IMR-90 (cell line): ENCODE data around the gene CTNNA1. TPM values are rescaled to one million over a fixed set of nuclear protein-coding genes. Genes with fewer than 3 reads are reported as not detected.

ENCODE experiments used
- ATAC-seq: fragments of 200-7000 bp; cut with Tn5 transposase; 2 replicates; pipeline ENCODE4 v1.9.1; 2020; ENCODE audit warnings: low read depth, mild to moderate bottlenecking, moderate library complexity
- BruUV-seq: library from RNA; stranded (reverse); fragments of 400-500 nt; replicated peaks from 2 replicates; lab custom pipeline; 2021; lab: Mats Ljungman, UMichigan
- CTCF ChIA-PET: fragments of 300-600 bp; formaldehyde crosslinking; extraction: SDS; loops from one replicate; lab custom pipeline; 2021; ENCODE audit warnings: antibody characterized with exemption; lab: Yijun Ruan, JAX
- POLR2A ChIA-PET: fragments of 300-600 bp; sonication (Branson Sonifier 250); formaldehyde crosslinking; loops from one replicate; lab custom pipeline; 2022; ENCODE audit warnings: antibody characterized with exemption; ENCODE audit not compliant: unreplicated experiment; lab: Charles Lee
- DNase-seq: peaks from one replicate; pipeline ENCODE4 v3.0.0; 2013
- H2AFZ ChIP-seq: replicated peaks from 2 replicates; pipeline ENCODE3; 2013; ENCODE audit warnings: low read length, mild to moderate bottlenecking; ENCODE audit not compliant: poor library complexity
- H2AK5ac ChIP-seq: 2 replicates; pipeline ENCODE4 v1.6.1; 2013; ENCODE audit warnings: low read depth, low read length, inconsistent platforms
- H2AK9ac ChIP-seq: replicated peaks from 2 replicates; pipeline ENCODE3; 2013; ENCODE audit warnings: mild to moderate bottlenecking, low read depth, low read length, moderate library complexity; ENCODE audit not compliant: poor library complexity
- H2BK120ac ChIP-seq: 2 replicates; pipeline ENCODE4 v1.6.1; 2013; ENCODE audit warnings: low read depth, low read length, inconsistent platforms
- H2BK15ac ChIP-seq: 3 replicates; pipeline ENCODE4 v1.6.1; 2013; ENCODE audit warnings: low read depth, low read length, inconsistent platforms
- H2BK20ac ChIP-seq: 2 replicates; pipeline ENCODE4 v1.6.1; 2013; ENCODE audit warnings: low read depth, mild to moderate bottlenecking, inconsistent platforms, low read length, moderate library complexity
- H2BK5ac ChIP-seq: 2 replicates; pipeline ENCODE4 v1.6.1; 2013; ENCODE audit warnings: mild to moderate bottlenecking, low read depth, low read length, inconsistent platforms; ENCODE audit not compliant: poor library complexity, severe bottlenecking
- H3K14ac ChIP-seq: replicated peaks from 2 replicates; pipeline ENCODE4 v1.6.1; 2013; ENCODE audit warnings: low read depth, low read length, inconsistent platforms
- H3K18ac ChIP-seq: 2 replicates; pipeline ENCODE4 v1.6.1; 2013; ENCODE audit warnings: low read depth, low read length, control low read depth
- H3K23ac ChIP-seq: 2 replicates; pipeline ENCODE4 v1.6.1; 2013; ENCODE audit warnings: low read depth, low read length, inconsistent platforms
- H3K27ac ChIP-seq: 2 replicates; pipeline ENCODE4 v1.5.1; 2013; ENCODE audit warnings: mild to moderate bottlenecking, control low read depth, low read length; ENCODE audit not compliant: insufficient read depth
- H3K27me3 ChIP-seq: 2 replicates; pipeline ENCODE4 v1.6.1; 2013; ENCODE audit warnings: low read length; ENCODE audit not compliant: control insufficient read depth, insufficient read depth
- H3K36me3 ChIP-seq: 2 replicates; pipeline ENCODE4 v1.6.1; 2013; ENCODE audit warnings: low read length, mixed read lengths; ENCODE audit not compliant: control insufficient read depth, insufficient read depth
- H3K4ac ChIP-seq: 2 replicates; pipeline ENCODE4 v1.6.1; 2013; ENCODE audit warnings: low read depth, low read length, inconsistent platforms
- H3K4me1 ChIP-seq: 2 replicates; pipeline ENCODE4 v1.6.1; 2013; ENCODE audit warnings: low read length, mixed read lengths; ENCODE audit not compliant: control insufficient read depth, insufficient read depth
- H3K4me2 ChIP-seq: 2 replicates; pipeline ENCODE4 v1.6.1; 2013; ENCODE audit warnings: low read depth, mild to moderate bottlenecking, control low read depth, low read length, moderate library complexity
- H3K4me3 ChIP-seq: 2 replicates; pipeline ENCODE4 v1.5.1; 2013; ENCODE audit warnings: low read depth, mild to moderate bottlenecking, control low read depth, low read length, moderate library complexity; ENCODE audit not compliant: insufficient read depth
- H3K56ac ChIP-seq: 2 replicates; pipeline ENCODE4 v1.6.1; 2013; ENCODE audit warnings: low read length, inconsistent platforms; ENCODE audit not compliant: insufficient read depth; ENCODE audit errors: extremely low read depth
- H3K79me1 ChIP-seq, 2 experiments: 2 replicates each; pipeline ENCODE4 v1.6.1; 2013; ENCODE audit warnings: low read length in 2 of 2, inconsistent platforms in 1 of 2, low read depth in 1 of 2
- H3K9ac ChIP-seq: 2 replicates; pipeline ENCODE4 v1.6.1; 2013; ENCODE audit warnings: low read depth, low read length, control low read depth
- H3K9me1 ChIP-seq: 2 replicates; pipeline ENCODE4 v1.6.1; 2013; ENCODE audit warnings: low read length, inconsistent platforms; ENCODE audit not compliant: insufficient read depth
- H3K9me3 ChIP-seq: 2 replicates; pipeline ENCODE4 v1.6.1; 2013; ENCODE audit warnings: low read length; ENCODE audit not compliant: control insufficient read depth, insufficient read depth
- H4K20me1 ChIP-seq: 2 replicates; pipeline ENCODE4 v1.6.1; 2013; ENCODE audit warnings: low read length, inconsistent platforms; ENCODE audit not compliant: insufficient read depth
- H4K5ac ChIP-seq: 2 replicates; pipeline ENCODE4 v1.6.1; 2013; ENCODE audit warnings: mild to moderate bottlenecking, low read depth, low read length, control low read depth
- H4K8ac ChIP-seq, 2 experiments: 2 replicates each; pipeline ENCODE4 v1.6.1; 2013; ENCODE audit warnings: low read depth in 2 of 2, low read length in 2 of 2, control low read depth in 1 of 2, inconsistent platforms in 1 of 2
- H4K91ac ChIP-seq: 2 replicates; pipeline ENCODE4 v1.6.1; 2013; ENCODE audit warnings: low read depth, low read length, inconsistent platforms; ENCODE audit not compliant: insufficient read depth
- FOS ChIP-seq: fragments of 150-350 bp; IDR thresholded peaks from 2 replicates; pipeline ENCODE4 v1.6.1; 2016; ENCODE audit warnings: low read depth, low read length
- MAFK ChIP-seq: IDR thresholded peaks from 2 replicates; pipeline ENCODE4 v1.6.1; 2012; ENCODE audit warnings: low read depth, low read length, improper control_type of control experiment
- MXI1 ChIP-seq: IDR thresholded peaks from 2 replicates; pipeline ENCODE4 v1.6.1; 2012; ENCODE audit warnings: low read depth, mild to moderate bottlenecking, low read length, moderate library complexity, borderline replicate concordance
- NFE2L2 ChIP-seq: fragments of 150-350 bp; IDR thresholded peaks from 2 replicates; pipeline ENCODE4 v1.6.1; 2016; ENCODE audit warnings: low read depth, mild to moderate bottlenecking, low read length
- POLR2A ChIP-seq: IDR thresholded peaks from 2 replicates; pipeline ENCODE4 v1.6.1; 2012; ENCODE audit warnings: mild to moderate bottlenecking, low read depth, low read length
- RAD21 ChIP-seq: IDR thresholded peaks from 2 replicates; pipeline ENCODE4 v1.6.1; 2012; ENCODE audit warnings: low read length, improper control_type of control experiment
- SMC3 ChIP-seq: fragments of 150-350 bp; IDR thresholded peaks from 2 replicates; pipeline ENCODE4 v1.6.1; 2016; ENCODE audit warnings: low read depth, mild to moderate bottlenecking, antibody characterized with exemption, low read length, moderate library complexity
- WGBS, 2 experiments: methylation state at CpG; one replicate each; pipeline versions ENCODE4 v1.1.5 to v1.1.7; 2013; ENCODE audit warnings: missing lambda C conversion rate in 2 of 2; ENCODE audit not compliant: insufficient read length in 1 of 2; ENCODE audit errors: extremely low coverage in 2 of 2; 5-methylcytosine and 5-hydroxymethylcytosine counted together
- dilution Hi-C: fragments of 300-500 bp; cut with HindIII; formaldehyde crosslinking; loops from one replicate; pipeline ENCODE4 v1.14.3; 2018; ENCODE audit warnings: low sequenced_read_pairs; ENCODE audit not compliant: unreplicated experiment
- in situ Hi-C: fragments of 300-500 bp; cut with MboI; formaldehyde crosslinking; loops from 3 replicates; pipeline ENCODE4 v1.14.3; 2019; ENCODE audit warnings: low sequenced_read_pairs, inconsistent platforms, mixed read lengths
- intact Hi-C: fragments of 100-400 bp; cut with micrococcal nuclease; formaldehyde crosslinking; loops from 2 replicates; pipeline ENCODE4 v1.10.0; 2022
- polyA plus RNA-seq, 3 experiments: library from polyadenylated mRNA; depleted of rRNA; stranded (reverse); fragments of >200 nt; gene quantifications; 2 replicates each; pipeline ENCODE4 v1.2.3, GENCODE V29; 2012; ENCODE audit warnings: low replicate concordance in 1 of 3
- total RNA-seq: library from RNA; depleted of rRNA; stranded (reverse); fragments of >200 nt; gene quantifications from 2 replicates; pipeline ENCODE4 v1.2.3, GENCODE V29; 2012
- TF ChIP-seq, protein P1 (sequence below): fragments of 150-350 bp; IDR thresholded peaks from 2 replicates; pipeline ENCODE4 v1.6.1; 2016; ENCODE audit warnings: low read depth, mild to moderate bottlenecking, low read length, moderate library complexity, borderline replicate concordance

CTNNA1 gene
- total and polyA plus RNA-seq, 2 of the 4 experiments (the other 2 are of a cell fraction): 220 to 471 TPM

DNA sequence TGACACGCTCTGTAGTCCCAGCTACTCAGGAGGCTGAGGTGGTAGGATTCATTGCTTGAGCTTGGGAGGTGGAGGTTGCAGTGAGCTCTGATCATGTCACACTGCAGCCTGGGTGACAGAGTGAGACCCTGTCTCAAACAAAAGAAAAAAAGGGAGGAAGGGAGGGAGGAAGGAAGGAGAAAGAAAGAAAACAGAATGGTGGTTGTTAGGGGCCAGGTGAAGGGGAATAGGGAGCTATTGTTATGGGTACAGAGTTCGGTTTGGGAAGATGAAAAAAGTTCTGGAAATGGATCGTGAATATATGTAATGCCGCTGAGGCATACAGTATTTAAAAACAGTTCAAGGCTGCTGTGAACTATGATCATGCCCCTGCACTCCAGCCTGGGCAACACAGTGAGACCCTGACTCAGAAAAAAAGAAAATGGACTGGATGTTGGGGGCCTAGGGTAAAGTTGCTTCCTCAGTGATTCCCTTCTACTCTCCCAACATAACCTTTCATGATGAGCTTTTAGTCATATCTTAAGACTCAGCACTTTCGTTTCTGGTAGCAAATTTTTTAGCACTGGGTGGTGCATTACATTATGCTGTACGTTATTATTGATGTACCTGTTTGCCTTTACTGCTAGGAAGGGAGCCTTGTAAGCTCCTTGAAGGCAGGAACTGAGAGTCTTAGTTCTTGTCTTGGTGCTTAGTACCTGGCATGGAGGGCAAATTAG, 4.0 kb downstream of the CTNNA1 start:
- Histone ChIP-seq H2BK120ac (no peak overlapping the region), H3K9me1 (peaks cover 18% of the 10 kb centered on the region), H3K4me3 (no peak overlapping the region), H3K27me3 (no peaks in the 10 kb centered on the region), H3K79me1 (peaks cover 0 to 58% of the 10 kb centered on the region in 2 experiments; a peak in 3 of 4 replicates), H2BK20ac (no peak overlapping the region), H3K4ac (no peak overlapping the region), H2AK5ac (no peak overlapping the region), H3K9me3 (peaks cover 3% of the 10 kb centered on the region; the same call in 1 of the 2 replicates), H4K91ac (no peak overlapping the region), H2BK5ac (peak overlapping the region; percentile 11), H2AK9ac (no peak overlapping the region), H3K23ac (no peak overlapping the region), H3K4me1 (peaks cover 14% of the 10 kb centered on the region), H2AFZ (no peak overlapping the region), H3K9ac (no peak overlapping the region), H3K56ac (no peak overlapping the region), H4K20me1 (peaks cover 82% of the 10 kb centered on the region), H3K36me3 (peaks cover 29% of the 10 kb centered on the region), H3K18ac (no peak overlapping the region), H4K5ac (no peak overlapping the region), H3K27ac (no peak overlapping the region), H4K8ac (no peak overlapping the region), H3K14ac (no peak overlapping the region), H3K4me2 (no peak overlapping the region), H2BK15ac (no peak overlapping the region)
- dilution Hi-C loops: no loop called here
- intact Hi-C loops: no loop called here
- DNase-seq (no peak), ATAC-seq (no peak)
- in situ Hi-C loops: no loop called here
- WGBS, 2 experiments: 100% methylated on average over 1 of the region's 6 CpGs; no CpG with 5 or more reads in 1 of the 2 experiments
- ChIA-PET CTCF (interaction anchor here (0.6 kb wide), 1 partner anchor 22 kb away, joined by 3 read pairs; no protein-coding TSS in a partner anchor), POLR2A (interaction anchor here (0.7 kb wide), 1 partner anchor 432 kb away, joined by 3 read pairs; no protein-coding TSS in a partner anchor)
- no peak for TF ChIP-seq FOS
- TF ChIP-seq SMC3: no peak
- no peak for TF ChIP-seq MXI1
- TF ChIP-seq RAD21: no peak
- TF ChIP-seq MAFK: peak; percentile 25; the same call in 1 of the 2 replicates
- TF ChIP-seq, protein P1, sequence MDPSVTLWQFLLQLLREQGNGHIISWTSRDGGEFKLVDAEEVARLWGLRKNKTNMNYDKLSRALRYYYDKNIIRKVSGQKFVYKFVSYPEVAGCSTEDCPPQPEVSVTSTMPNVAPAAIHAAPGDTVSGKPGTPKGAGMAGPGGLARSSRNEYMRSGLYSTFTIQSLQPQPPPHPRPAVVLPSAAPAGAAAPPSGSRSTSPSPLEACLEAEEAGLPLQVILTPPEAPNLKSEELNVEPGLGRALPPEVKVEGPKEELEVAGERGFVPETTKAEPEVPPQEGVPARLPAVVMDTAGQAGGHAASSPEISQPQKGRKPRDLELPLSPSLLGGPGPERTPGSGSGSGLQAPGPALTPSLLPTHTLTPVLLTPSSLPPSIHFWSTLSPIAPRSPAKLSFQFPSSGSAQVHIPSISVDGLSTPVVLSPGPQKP: no peak
- TF ChIP-seq NFE2L2: no peak
- no peak for TF ChIP-seq POLR2A
- no TSS peak for BruUV-seq
